H9 (cell line): ENCODE data around the gene BLVRB. TPM values are rescaled to one million over a fixed set of nuclear protein-coding genes. Genes with fewer than 3 reads are reported as not detected.
A peak's percentile ranks its signal among the peaks of the same experiment; 100 is the strongest.

Experiments
- DNase-seq: peaks from one replicate; pipeline ENCODE4 v3.0.0-alpha.2; 2017
- H2AFZ ChIP-seq: one replicate; pipeline ENCODE4 v1.6.1; 2013; ENCODE audit warnings: mild to moderate bottlenecking, low read length, control low read depth, moderate library complexity
- H2AK5ac ChIP-seq: 2 replicates; pipeline ENCODE4 v1.6.1; 2013; ENCODE audit warnings: low read length, control low read depth, mixed read lengths; ENCODE audit not compliant: insufficient read length
- H2BK120ac ChIP-seq: one replicate; pipeline ENCODE4 v1.6.1; 2013; ENCODE audit warnings: low read depth, mild to moderate bottlenecking, low read length, control low read depth, inconsistent platforms; ENCODE audit not compliant: poor library complexity, severe bottlenecking
- H2BK12ac ChIP-seq: 2 replicates; pipeline ENCODE4 v1.6.1; 2013; ENCODE audit warnings: low read length, control low read depth, mixed read lengths, low read depth; ENCODE audit not compliant: insufficient read length
- H2BK15ac ChIP-seq: 2 replicates; pipeline ENCODE4 v1.6.1; 2013; ENCODE audit warnings: low read depth, low read length, control low read depth
- H2BK20ac ChIP-seq: one replicate; pipeline ENCODE4 v1.6.1; 2013; ENCODE audit warnings: low read depth, mild to moderate bottlenecking, low read length, control low read depth, inconsistent platforms; ENCODE audit not compliant: poor library complexity, severe bottlenecking
- H2BK5ac ChIP-seq: 2 replicates; pipeline ENCODE4 v1.6.1; 2013; ENCODE audit warnings: low read length, control low read depth, mixed read lengths; ENCODE audit not compliant: insufficient read length
- H3K14ac ChIP-seq: 2 replicates; pipeline ENCODE4 v1.6.1; 2013; ENCODE audit warnings: low read length, control low read depth; ENCODE audit not compliant: insufficient read depth
- H3K18ac ChIP-seq: 2 replicates; pipeline ENCODE4 v1.6.1; 2013; ENCODE audit warnings: low read depth, mild to moderate bottlenecking, mixed read lengths, low read length, control low read depth; ENCODE audit not compliant: insufficient read length
- H3K23ac ChIP-seq: 2 replicates; pipeline ENCODE4 v1.6.1; 2013; ENCODE audit warnings: low read length, control low read depth, mixed read lengths, low read depth; ENCODE audit not compliant: insufficient read length
- H3K23me2 ChIP-seq: 2 replicates; pipeline ENCODE4 v1.6.1; 2013; ENCODE audit warnings: low read depth, mild to moderate bottlenecking, mixed read lengths, low read length, control low read depth; ENCODE audit not compliant: insufficient read length, poor library complexity, severe bottlenecking
- H3K27ac ChIP-seq: 2 replicates; pipeline ENCODE4 v1.5.1; 2013; ENCODE audit warnings: low read length, control low read depth, mixed read lengths, low read depth; ENCODE audit not compliant: insufficient read length
- H3K27me3 ChIP-seq: 2 replicates; pipeline ENCODE4 v1.6.1; 2013; ENCODE audit warnings: low read length, control low read depth, inconsistent platforms; ENCODE audit not compliant: insufficient read depth
- H3K4ac ChIP-seq: 2 replicates; pipeline ENCODE4 v1.6.1; 2013; ENCODE audit warnings: low read depth, mild to moderate bottlenecking, control low read depth, inconsistent platforms, low read length, moderate library complexity
- H3K4me1 ChIP-seq: 2 replicates; pipeline ENCODE4 v1.6.1; 2013; ENCODE audit warnings: low read length, control low read depth, inconsistent platforms; ENCODE audit not compliant: insufficient read depth
- H3K4me2 ChIP-seq: 2 replicates; pipeline ENCODE4 v1.6.1; 2013; ENCODE audit warnings: low read length, control low read depth, mixed read lengths; ENCODE audit not compliant: insufficient read length, insufficient read depth
- H3K56ac ChIP-seq: 2 replicates; pipeline ENCODE4 v1.6.1; 2013; ENCODE audit warnings: low read depth, mild to moderate bottlenecking, mixed read lengths, low read length, control low read depth; ENCODE audit not compliant: insufficient read length
- H3K79me1 ChIP-seq: 2 replicates; pipeline ENCODE4 v1.6.1; 2013; ENCODE audit warnings: low read depth, mild to moderate bottlenecking, moderate library complexity, low read length, control low read depth, inconsistent platforms; ENCODE audit not compliant: insufficient read depth, poor library complexity, severe bottlenecking
- H3K79me2 ChIP-seq: 2 replicates; pipeline ENCODE4 v1.6.1; 2013; ENCODE audit warnings: low read length, control low read depth, inconsistent platforms; ENCODE audit not compliant: insufficient read depth
- H3K9ac ChIP-seq: 2 replicates; pipeline ENCODE4 v1.6.1; 2013; ENCODE audit warnings: low read length, control low read depth, mixed read lengths; ENCODE audit not compliant: insufficient read length; ENCODE audit errors: extremely low read depth
- H3K9me3 ChIP-seq: one replicate; pipeline ENCODE4 v1.6.1; 2013; ENCODE audit warnings: low read depth, low read length, inconsistent platforms; ENCODE audit not compliant: control insufficient read depth
- H3T11ph ChIP-seq: one replicate; pipeline ENCODE4 v1.6.1; 2013; ENCODE audit warnings: mild to moderate bottlenecking, low read length, control low read depth, inconsistent platforms
- H4K20me1 ChIP-seq: one replicate; pipeline ENCODE4 v1.6.1; 2013; ENCODE audit not compliant: control insufficient read depth, insufficient read length, insufficient read depth
- H4K5ac ChIP-seq: 2 replicates; pipeline ENCODE4 v1.6.1; 2013; ENCODE audit warnings: low read depth, mild to moderate bottlenecking, mixed read lengths, low read length, control low read depth; ENCODE audit not compliant: insufficient read length
- H4K8ac ChIP-seq: replicated peaks from 2 replicates; pipeline ENCODE4 v1.6.1; 2013; ENCODE audit warnings: low read length, control low read depth, mixed read lengths, low read depth; ENCODE audit not compliant: insufficient read length
- H4K91ac ChIP-seq: 2 replicates; pipeline ENCODE4 v1.6.1; 2013; ENCODE audit warnings: low read depth, mild to moderate bottlenecking, moderate library complexity, mixed read lengths, low read length, control low read depth; ENCODE audit not compliant: insufficient read length
- H3K27ac Mint-ChIP-seq, 3 experiments: 2 replicates in 2 of 3; 3 replicates in 1 of 3; pipeline ENCODE4 v1.8.0; 2020 to 2021; ENCODE audit warnings: mixed read lengths in 3 of 3, mild to moderate bottlenecking in 1 of 3, moderate library complexity in 1 of 3
- H3K27me3 Mint-ChIP-seq: 2 replicates; pipeline ENCODE4 v1.8.0; 2021; ENCODE audit warnings: low read depth, mild to moderate bottlenecking, moderate library complexity, mixed read lengths
- H3K36me3 Mint-ChIP-seq, 3 experiments: 2 replicates in 2 of 3; 3 replicates in 1 of 3; pipeline ENCODE4 v1.8.0; 2020 to 2021; ENCODE audit warnings: low read depth in 3 of 3, mixed read lengths in 3 of 3; ENCODE audit not compliant: insufficient read depth in 1 of 3
- H3K4me1 Mint-ChIP-seq, 2 experiments: 2 replicates each; pipeline ENCODE4 v1.8.0; 2020; ENCODE audit warnings: mixed read lengths in 2 of 2
- H3K4me3 Mint-ChIP-seq, 2 experiments: 2 replicates in 1 of 2; 3 replicates in 1 of 2; pipeline ENCODE4 v1.8.0; 2020 to 2021; ENCODE audit warnings: mild to moderate bottlenecking in 2 of 2, mixed read lengths in 2 of 2, moderate library complexity in 1 of 2
- H3K9me3 Mint-ChIP-seq, 2 experiments: 2 replicates in 1 of 2; 3 replicates in 1 of 2; pipeline ENCODE4 v1.8.0; 2020; ENCODE audit warnings: mild to moderate bottlenecking in 2 of 2, mixed read lengths in 2 of 2, moderate library complexity in 1 of 2
- CTCF ChIP-seq: fragments of 200-600 bp; sonication (generic); conservative IDR thresholded peaks from 3 replicates; pipeline ENCODE4 v1.8.0; 2021; ENCODE audit warnings: antibody characterized with exemption, mild to moderate bottlenecking
- WGBS: extraction: QIAGEN DNeasy Blood & Tissue Kit; methylation state at CpG from one replicate; pipeline ENCODE4 v1.1.7; 2013; ENCODE audit warnings: missing lambda C conversion rate, low lambda C conversion rate, mixed read lengths; ENCODE audit not compliant: insufficient read length; ENCODE audit errors: extremely low coverage; 5-methylcytosine and 5-hydroxymethylcytosine counted together
- total RNA-seq: library from RNA; stranded (reverse); gene quantifications from 2 replicates; pipeline ENCODE4 v1.2.1, GENCODE V29; 2021

BLVRB gene
- total RNA-seq, 1 experiment from 2014 or later, result 27.9 TPM

- H4K5ac ChIP-seq, result no peak overlapping the region
- no peak overlapping the region for H2BK120ac ChIP-seq
- H3K4me2 ChIP-seq, result no peak overlapping the region
- no peaks in the 10 kb centered on the region for H3K9me3 ChIP-seq
- no peak overlapping the region for H4K91ac ChIP-seq
- Mint-ChIP-seq H3K9me3 (peaks cover 0 to 3% of the 10 kb centered on the region in 2 experiments; a peak in 1 of 5 replicates), H3K36me3 (peaks cover 0 to 5% (median 4%) of the 10 kb centered on the region in 3 experiments; a peak in 3 of 7 replicates), H3K4me3 (peak overlapping the region in 1 of 2 experiments; percentile 22; a peak in 2 of 5 replicates), H3K4me1 (peaks cover 24 to 40% of the 10 kb centered on the region in 2 experiments), H3K27me3 (peaks cover 7% of the 10 kb centered on the region), H3K27ac (peak overlapping the region in 1 of 3 experiments; percentile 23; a peak in 2 of 7 replicates)
- H3K23ac ChIP-seq, result no peak overlapping the region
- no peak overlapping the region for H2AFZ ChIP-seq
- H2BK12ac ChIP-seq, result no peak overlapping the region
- H4K8ac ChIP-seq, result no peak overlapping the region
- H3K27ac ChIP-seq, result no peak overlapping the region
- no peaks in the 10 kb centered on the region for H3K79me1 ChIP-seq
- no peak overlapping the region for H2BK20ac ChIP-seq
- H4K20me1 ChIP-seq, result no peaks in the 10 kb centered on the region
- H3T11ph ChIP-seq, result no peak overlapping the region
- DNase-seq, result no peak
- no peaks in the 10 kb centered on the region for H3K27me3 ChIP-seq
- H3K14ac ChIP-seq, result no peak overlapping the region
- no peak overlapping the region for H2BK5ac ChIP-seq
- no peak overlapping the region for H3K56ac ChIP-seq
- no peak overlapping the region for H3K9ac ChIP-seq
- H3K18ac ChIP-seq, result no peak overlapping the region
- H3K23me2 ChIP-seq, result peaks cover 3% of the 10 kb centered on the region
- no peaks in the 10 kb centered on the region for H3K79me2 ChIP-seq
- no CpG with 5 or more reads among the region's 3 CpGs for WGBS
- H3K4ac ChIP-seq, result no peak overlapping the region
- H2BK15ac ChIP-seq, result no peak overlapping the region
- TF ChIP-seq CTCF, result no peak
- H2AK5ac ChIP-seq, result no peak overlapping the region
- H3K4me1 ChIP-seq, result no peaks in the 10 kb centered on the region
Measured at GRCh38 chr19:40418040-40418439, 47.5 kb downstream of the BLVRB start.
